Mesendoderm (in vitro differentiated cells): ENCODE results near the gene USP2.

Experiments
- DNase-seq: peaks from one replicate; pipeline ENCODE4 v3.0.0; 2013
- H2AK5ac ChIP-seq: 2 replicates; pipeline ENCODE4 v1.6.1; 2013; ENCODE audit warnings: low read length, inconsistent platforms
- H2BK120ac ChIP-seq: 2 replicates; pipeline ENCODE4 v1.6.1; 2013; ENCODE audit warnings: low read depth, mild to moderate bottlenecking, low read length, moderate library complexity, mixed read lengths
- H2BK15ac ChIP-seq: replicated peaks from 2 replicates; pipeline ENCODE4 v1.6.1; 2013; ENCODE audit warnings: low read depth, mild to moderate bottlenecking, moderate library complexity
- H2BK5ac ChIP-seq: 2 replicates; pipeline ENCODE4 v1.6.1; 2013; ENCODE audit warnings: low read length, inconsistent platforms
- H3K18ac ChIP-seq: 2 replicates; pipeline ENCODE4 v1.6.1; 2013; ENCODE audit warnings: mild to moderate bottlenecking, low read length, mixed read lengths
- H3K23ac ChIP-seq: one replicate; pipeline ENCODE4 v1.6.1; 2013; ENCODE audit warnings: low read length
- H3K27ac ChIP-seq: 2 replicates; pipeline ENCODE4 v1.5.1; 2013; ENCODE audit warnings: low read depth, mild to moderate bottlenecking, inconsistent platforms, low read length, moderate library complexity
- H3K27me3 ChIP-seq: 2 replicates; pipeline ENCODE4 v1.6.1; 2013; ENCODE audit warnings: low read length, control low read depth, mild to moderate bottlenecking, inconsistent platforms; ENCODE audit not compliant: insufficient read depth, poor library complexity
- H3K36me3 ChIP-seq: 2 replicates; pipeline ENCODE4 v1.6.1; 2013; ENCODE audit warnings: low read length, inconsistent platforms; ENCODE audit not compliant: control insufficient read depth, insufficient read depth
- H3K4ac ChIP-seq: one replicate; pipeline ENCODE4 v1.6.1; 2013; ENCODE audit warnings: low read depth, mild to moderate bottlenecking, low read length, moderate library complexity
- H3K4me1 ChIP-seq: 2 replicates; pipeline ENCODE4 v1.6.1; 2013; ENCODE audit warnings: low read depth, low read length, inconsistent platforms; ENCODE audit not compliant: control insufficient read depth
- H3K4me2 ChIP-seq: 2 replicates; pipeline ENCODE4 v1.6.1; 2013; ENCODE audit warnings: low read length
- H3K4me3 ChIP-seq: 2 replicates; pipeline ENCODE4 v1.5.1; 2013; ENCODE audit warnings: mild to moderate bottlenecking, low read length
- H3K56ac ChIP-seq: one replicate; pipeline ENCODE4 v1.6.1; 2013; ENCODE audit warnings: low read length
- H3K79me1 ChIP-seq: 2 replicates; pipeline ENCODE4 v1.6.1; 2013; ENCODE audit warnings: low read length, inconsistent platforms
- H3K79me2 ChIP-seq: 2 replicates; pipeline ENCODE4 v1.6.1; 2013; ENCODE audit warnings: mild to moderate bottlenecking, low read length; ENCODE audit not compliant: control insufficient read depth, insufficient read depth
- H3K9ac ChIP-seq: 2 replicates; pipeline ENCODE4 v1.6.1; 2013; ENCODE audit warnings: low read length, inconsistent platforms
- H4K5ac ChIP-seq: one replicate; pipeline ENCODE4 v1.6.1; 2013; ENCODE audit warnings: low read length
- H4K8ac ChIP-seq: one replicate; pipeline ENCODE4 v1.6.1; 2013; ENCODE audit warnings: low read depth, mild to moderate bottlenecking, control low read depth, low read length, moderate library complexity
- WGBS: extraction: QIAGEN DNeasy Blood & Tissue Kit; methylation state at CpG from one replicate; pipeline ENCODE4 v1.1.7; 2013; ENCODE audit warnings: low lambda C conversion rate, missing lambda C conversion rate; ENCODE audit not compliant: insufficient coverage; ENCODE audit errors: extremely low coverage; 5-methylcytosine and 5-hydroxymethylcytosine counted together

USP2 gene

GRCh38 chr11:119338965-119339588, 42.4 kb downstream of the USP2 start:
- Histone ChIP-seq H3K18ac (no peak overlapping the region), H3K27me3 (peaks cover 11% of the 10 kb centered on the region), H2BK120ac (no peak overlapping the region), H3K56ac (peak overlapping the region; percentile 71), H3K36me3 (no peaks in the 10 kb centered on the region), H2BK5ac (no peak overlapping the region), H3K27ac (no peak overlapping the region), H3K4me1 (peaks cover 12% of the 10 kb centered on the region), H3K79me1 (peaks cover 16% of the 10 kb centered on the region), H2AK5ac (no peak overlapping the region), H4K8ac (no peak overlapping the region), H2BK15ac (no peak overlapping the region), H3K9ac (peak overlapping the region; percentile 29), H3K4ac (no peak overlapping the region), H3K79me2 (peaks cover 20% of the 10 kb centered on the region), H3K4me2 (no peak overlapping the region), H4K5ac (no peak overlapping the region), H3K23ac (peak overlapping the region; percentile 80), H3K4me3 (no peak overlapping the region)
- no peak for DNase-seq
- WGBS, result no CpG with 5 or more reads among the region's 11 CpGs

DNA sequence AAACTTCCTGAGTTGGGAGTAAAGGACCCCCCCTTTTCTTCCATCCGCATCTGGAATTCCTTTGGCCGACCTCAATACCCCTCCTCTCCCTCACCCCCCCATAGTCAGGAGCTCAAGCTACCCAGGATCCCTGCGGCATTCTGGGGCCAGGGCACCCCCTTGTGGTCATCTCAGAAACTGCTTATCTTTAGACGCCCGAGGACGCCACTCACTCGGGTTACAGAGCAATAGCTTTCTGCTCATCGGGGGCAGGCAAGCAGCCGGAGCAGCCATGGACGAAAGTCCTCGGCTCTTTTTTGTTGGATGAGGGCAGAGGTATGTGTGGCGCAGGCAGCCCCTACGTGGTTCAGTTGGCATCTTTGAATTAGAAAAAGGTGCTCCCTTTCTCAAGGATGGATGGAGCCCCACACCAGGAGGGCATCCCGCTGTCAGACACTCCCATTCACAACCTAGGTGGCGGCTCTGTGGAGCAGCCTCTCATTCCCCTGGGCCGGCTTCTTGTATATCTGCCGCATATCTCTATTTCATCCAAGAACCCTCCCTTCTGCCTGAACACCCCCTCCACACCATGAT, 43.1 kb downstream of the USP2 start:
- no peak overlapping the region for H3K4me3 ChIP-seq
- H3K4me1 ChIP-seq, result peaks cover 14% of the 10 kb centered on the region
- peak; percentile 92 for DNase-seq
- H3K4me2 ChIP-seq, result peak overlapping the region; percentile 48
- H3K23ac ChIP-seq, result no peak overlapping the region
- H3K27ac ChIP-seq, result no peak overlapping the region
- H3K79me2 ChIP-seq, result peaks cover 20% of the 10 kb centered on the region
- H3K79me1 ChIP-seq, result peaks cover 16% of the 10 kb centered on the region
- no peak overlapping the region for H2BK120ac ChIP-seq
- H3K56ac ChIP-seq, result peak overlapping the region; percentile 82
- no peak overlapping the region for H4K5ac ChIP-seq
- H3K18ac ChIP-seq, result peak overlapping the region; percentile 4
- H2BK15ac ChIP-seq, result no peak overlapping the region
- H3K36me3 ChIP-seq, result no peaks in the 10 kb centered on the region
- H3K4ac ChIP-seq, result no peak overlapping the region
- peak overlapping the region; percentile 35 for H3K9ac ChIP-seq
- no peak overlapping the region for H4K8ac ChIP-seq
- H3K27me3 ChIP-seq, result peaks cover 11% of the 10 kb centered on the region
- no CpG with 5 or more reads among the region's 17 CpGs for WGBS
- no peak overlapping the region for H2BK5ac ChIP-seq
- no peak overlapping the region for H2AK5ac ChIP-seq

- Histone ChIP-seq H3K56ac (peak overlapping the region; percentile 82), H2BK15ac (no peak overlapping the region), H3K79me1 (peaks cover 16% of the 10 kb centered on the region), H2BK120ac (no peak overlapping the region), H3K4me1 (peaks cover 14% of the 10 kb centered on the region), H2AK5ac (no peak overlapping the region), H3K4me3 (no peak overlapping the region), H3K79me2 (peaks cover 20% of the 10 kb centered on the region), H4K8ac (no peak overlapping the region), H3K27me3 (peaks cover 11% of the 10 kb centered on the region), H3K9ac (peak overlapping the region; percentile 67), H2BK5ac (peak overlapping the region; percentile 62), H3K4me2 (peak overlapping the region; percentile 34), H3K27ac (peak overlapping the region; percentile 62), H3K23ac (no peak overlapping the region), H4K5ac (no peak overlapping the region), H3K18ac (peak overlapping the region; percentile 4), H3K4ac (no peak overlapping the region), H3K36me3 (no peaks in the 10 kb centered on the region)
- WGBS, result no CpG with 5 or more reads among the region's 9 CpGs
- peak; percentile 90 for DNase-seq
Observed at GRCh38 chr11:119337581-119338317, 43.7 kb downstream of the USP2 start.

DNA sequence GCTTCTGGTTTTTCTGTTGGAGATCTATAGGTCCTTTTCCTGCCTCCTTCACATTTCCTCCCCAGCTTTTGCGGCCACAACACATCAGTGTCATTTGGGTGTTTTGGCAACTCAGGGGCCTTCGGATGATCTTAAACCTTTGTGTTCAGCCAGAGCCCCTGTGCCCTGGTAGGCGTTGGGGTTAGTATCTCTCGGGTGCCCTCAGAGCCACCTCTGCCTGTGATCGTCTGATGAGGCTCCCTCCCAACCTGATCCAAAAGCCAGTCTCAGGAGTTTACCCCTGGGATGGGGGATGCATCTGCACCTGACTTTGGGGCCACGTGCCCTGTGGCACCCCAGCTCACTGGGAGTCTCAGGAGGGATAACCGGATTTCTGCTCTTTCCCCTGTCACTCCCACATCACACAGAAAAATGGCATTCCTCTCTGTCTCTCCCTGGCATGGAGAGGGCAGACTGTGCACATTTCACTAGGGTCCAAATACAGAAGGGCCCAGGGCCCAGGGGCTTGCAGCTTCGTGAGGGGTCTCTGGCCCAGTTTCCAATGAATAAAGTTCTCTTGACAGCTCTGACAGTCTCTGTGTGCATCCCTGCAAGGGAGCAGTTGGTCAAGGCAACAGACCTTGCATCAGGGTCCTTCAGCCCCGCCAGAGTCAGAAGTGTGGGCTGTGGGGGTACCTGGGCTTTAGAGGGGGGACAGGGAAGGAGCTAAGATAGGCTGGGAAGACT, 44.6 kb downstream of the USP2 start:
- Histone ChIP-seq H3K27me3 (peaks cover 11% of the 10 kb centered on the region), H3K23ac (no peak overlapping the region), H3K79me1 (peaks cover 16% of the 10 kb centered on the region), H3K4ac (no peak overlapping the region), H4K8ac (no peak overlapping the region), H3K56ac (peak overlapping the region; percentile 82), H3K36me3 (no peaks in the 10 kb centered on the region), H3K9ac (peak overlapping the region; percentile 67), H3K4me3 (no peak overlapping the region), H4K5ac (no peak overlapping the region), H2BK120ac (no peak overlapping the region), H3K4me1 (peaks cover 14% of the 10 kb centered on the region), H3K27ac (peak overlapping the region; percentile 62), H3K79me2 (peaks cover 20% of the 10 kb centered on the region), H2BK15ac (no peak overlapping the region), H3K18ac (no peak overlapping the region), H2BK5ac (no peak overlapping the region), H2AK5ac (no peak overlapping the region), H3K4me2 (peak overlapping the region; percentile 17)
- DNase-seq, result no peak
- WGBS, result no CpG with 5 or more reads among the region's 9 CpGs

DNA sequence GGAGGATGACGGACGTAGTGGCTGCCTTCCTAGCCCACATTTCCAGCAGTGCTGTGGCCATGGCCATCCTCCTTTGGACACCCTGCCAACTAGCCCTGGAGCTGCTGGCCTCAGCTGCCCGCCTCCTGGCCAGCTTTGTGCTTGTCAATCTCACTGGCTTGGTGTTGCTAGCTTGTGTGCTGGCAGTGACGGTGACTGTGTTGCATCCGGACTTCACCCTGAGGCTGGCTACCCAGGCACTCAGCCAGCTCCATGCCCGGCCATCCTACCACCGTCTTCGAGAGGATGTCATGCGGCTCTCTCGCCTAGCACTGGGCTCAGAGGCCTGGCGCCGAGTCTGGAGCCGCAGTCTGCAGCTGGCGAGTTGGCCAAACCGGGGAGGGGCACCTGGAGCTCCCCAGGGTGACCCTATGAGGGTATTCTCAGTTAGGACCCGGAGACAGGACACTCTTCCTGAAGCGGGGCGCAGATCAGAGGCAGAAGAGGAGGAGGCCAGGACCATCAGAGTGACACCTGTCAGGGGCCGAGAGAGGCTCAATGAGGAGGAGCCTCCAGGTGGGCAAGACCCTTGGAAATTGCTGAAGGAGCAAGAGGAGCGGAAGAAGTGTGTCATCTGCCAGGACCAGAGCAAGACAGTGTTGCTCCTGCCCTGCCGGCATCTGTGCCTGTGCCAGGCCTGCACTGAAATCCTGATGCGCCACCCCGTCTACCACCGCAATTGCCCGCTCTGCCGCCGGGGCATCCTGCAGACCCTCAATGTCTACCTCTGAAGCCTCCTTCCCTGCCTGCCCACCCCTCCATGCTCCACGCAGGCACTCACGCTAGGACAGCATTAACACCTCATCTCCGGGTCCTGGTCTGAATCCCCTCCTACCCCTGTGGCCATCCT, 45.6 kb downstream of the USP2 start:
- no CpG with 5 or more reads among the region's 30 CpGs for WGBS
- H3K36me3 ChIP-seq, result no peaks in the 10 kb centered on the region

More for the DNA sequence above, 45.6 kb downstream of the USP2 start:
- Histone ChIP-seq H3K27me3 (peaks cover 6% of the 10 kb centered on the region), H3K56ac (peak overlapping the region; percentile 100), H4K5ac (no peak overlapping the region), H2BK5ac (no peak overlapping the region), H3K4me2 (peak overlapping the region; percentile 86), H3K4me1 (peaks cover 14% of the 10 kb centered on the region), H4K8ac (no peak overlapping the region), H3K27ac (no peak overlapping the region), H3K79me2 (peaks cover 20% of the 10 kb centered on the region), H3K79me1 (peaks cover 16% of the 10 kb centered on the region), H2BK15ac (no peak overlapping the region), H2BK120ac (no peak overlapping the region), H3K23ac (no peak overlapping the region), H3K18ac (no peak overlapping the region), H3K4ac (no peak overlapping the region), H3K9ac (peak overlapping the region; percentile 100), H2AK5ac (no peak overlapping the region), H3K4me3 (no peak overlapping the region)
- no peak for DNase-seq
